ENCODE measurements around the gene PEAK3. TPM values are rescaled to one million over a fixed set of nuclear protein-coding genes. Genes with fewer than 3 reads are reported as not detected.

The PEAK3 gene
- total and polyA plus RNA-seq, 9 of the 15 experiments (the other 6 are each of a cell fraction or from before 2014, with no cell fraction given): 0.07 to 0.40 TPM; not detected in 7

DNA sequence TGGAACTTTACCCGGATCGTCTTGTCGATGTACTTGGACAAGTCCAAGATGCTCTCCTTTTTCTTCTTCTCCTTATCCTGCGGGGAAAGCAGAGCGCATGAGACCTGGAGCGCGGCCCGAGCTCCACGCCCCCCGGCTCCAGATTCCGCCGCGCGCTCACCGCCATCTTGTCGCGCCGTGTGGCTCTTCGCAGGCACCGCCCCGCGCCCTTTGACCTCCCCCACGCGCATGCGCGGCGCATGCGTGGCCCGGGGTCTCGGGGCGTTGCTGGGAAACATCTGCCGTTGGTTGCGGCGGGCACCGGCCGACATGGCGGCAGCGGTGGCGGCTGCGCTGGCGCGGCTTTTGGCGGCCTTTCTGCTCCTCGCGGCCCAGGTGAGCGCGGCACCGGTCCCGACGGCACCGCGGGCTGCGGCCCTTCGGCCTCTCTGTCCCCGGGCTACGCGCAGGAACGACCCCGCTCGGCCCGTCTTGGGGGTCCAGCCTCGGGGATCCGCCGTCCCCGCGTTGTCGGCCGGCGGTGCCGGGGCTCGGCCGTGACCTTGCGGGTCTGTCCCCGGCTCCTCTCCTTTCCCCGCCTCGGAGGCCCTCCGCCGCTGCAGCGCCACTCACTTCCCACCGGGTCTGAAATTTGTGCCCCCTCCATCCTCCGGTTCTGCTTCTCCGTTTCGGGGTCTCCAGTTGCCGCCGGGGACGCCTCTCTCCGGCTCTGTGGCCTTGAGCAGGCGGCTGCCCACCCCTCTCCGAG lies 46.6 kb upstream of the PEAK3 start, which contains the start of the genes LSM7 and SPPL2B (continued):
- TF ChIP-seq E2F4 (CRISPR knock-in tag; IDR thresholded peaks at IDR 0.05; ENCODE audit: low read depth) (no peak), SMARCC2 (IDR thresholded peaks at IDR 0.05; ENCODE audit: low read depth) (no peak), RB1 (IDR thresholded peaks at IDR 0.05; ENCODE audit: low read depth) (peak; percentile 71; the same call in 1 of the 2 replicates), ZEB2 (IDR thresholded peaks at IDR 0.05) (no peak), GABPB1 (CRISPR knock-in tag; IDR thresholded peaks at IDR 0.05) (peak; percentile 62), GTF2F1 (IDR thresholded peaks at IDR 0.05; ENCODE audit: low read depth, low read length) (0 out of 2 replicates have a peak, but pooled peaks have one; percentile 46), ZNF232 (CRISPR knock-in tag; IDR thresholded peaks at IDR 0.05) (no peak), NFXL1 (CRISPR knock-in tag; IDR thresholded peaks at IDR 0.05) (no peak), FOXP1 (CRISPR knock-in tag; IDR thresholded peaks at IDR 0.05) (peak; percentile 28; the same call in 1 of the 2 replicates), HSF4 (CRISPR knock-in tag; IDR thresholded peaks at IDR 0.05; ENCODE audit: borderline replicate concordance) (no peak), SMARCB1 (IDR thresholded peaks at IDR 0.05; ENCODE audit: insufficient read length, low read depth) (no peak), POLR2AphosphoS5 (IDR thresholded peaks at IDR 0.05; ENCODE audit: control insufficient read depth, insufficient read depth, low read depth, low read length) (peak; percentile 82; the same call in 1 of the 2 replicates), ZNF23 (CRISPR knock-in tag; IDR thresholded peaks at IDR 0.05) (no peak), CBX8 (IDR thresholded peaks at IDR 0.05; ENCODE audit: borderline replicate concordance, extremely low read depth, low read depth, low read length, poor library complexity, severe bottlenecking) (no peak), ZC3H11A (IDR thresholded peaks at IDR 0.05; ENCODE audit: low read depth, low read length) (no peak), FIP1L1 (IDR thresholded peaks at IDR 0.05; ENCODE audit: low read depth, low read length, poor library complexity, severe bottlenecking) (peak; percentile 84), STAT5A (IDR thresholded peaks at IDR 0.05; ENCODE audit: borderline replicate concordance, low read length) (no peak), RBM34 (IDR thresholded peaks at IDR 0.05; ENCODE audit: borderline replicate concordance, insufficient read depth, low read length) (peak; percentile 86; the same call in 1 of the 2 replicates)
- TF ChIP-seq, protein P1, sequence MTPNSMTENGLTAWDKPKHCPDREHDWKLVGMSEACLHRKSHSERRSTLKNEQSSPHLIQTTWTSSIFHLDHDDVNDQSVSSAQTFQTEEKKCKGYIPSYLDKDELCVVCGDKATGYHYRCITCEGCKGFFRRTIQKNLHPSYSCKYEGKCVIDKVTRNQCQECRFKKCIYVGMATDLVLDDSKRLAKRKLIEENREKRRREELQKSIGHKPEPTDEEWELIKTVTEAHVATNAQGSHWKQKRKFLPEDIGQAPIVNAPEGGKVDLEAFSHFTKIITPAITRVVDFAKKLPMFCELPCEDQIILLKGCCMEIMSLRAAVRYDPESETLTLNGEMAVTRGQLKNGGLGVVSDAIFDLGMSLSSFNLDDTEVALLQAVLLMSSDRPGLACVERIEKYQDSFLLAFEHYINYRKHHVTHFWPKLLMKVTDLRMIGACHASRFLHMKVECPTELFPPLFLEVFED (CRISPR knock-in tag; conservative IDR thresholded peaks at IDR 0.05): no peak
- TF ChIP-seq, protein P2, sequence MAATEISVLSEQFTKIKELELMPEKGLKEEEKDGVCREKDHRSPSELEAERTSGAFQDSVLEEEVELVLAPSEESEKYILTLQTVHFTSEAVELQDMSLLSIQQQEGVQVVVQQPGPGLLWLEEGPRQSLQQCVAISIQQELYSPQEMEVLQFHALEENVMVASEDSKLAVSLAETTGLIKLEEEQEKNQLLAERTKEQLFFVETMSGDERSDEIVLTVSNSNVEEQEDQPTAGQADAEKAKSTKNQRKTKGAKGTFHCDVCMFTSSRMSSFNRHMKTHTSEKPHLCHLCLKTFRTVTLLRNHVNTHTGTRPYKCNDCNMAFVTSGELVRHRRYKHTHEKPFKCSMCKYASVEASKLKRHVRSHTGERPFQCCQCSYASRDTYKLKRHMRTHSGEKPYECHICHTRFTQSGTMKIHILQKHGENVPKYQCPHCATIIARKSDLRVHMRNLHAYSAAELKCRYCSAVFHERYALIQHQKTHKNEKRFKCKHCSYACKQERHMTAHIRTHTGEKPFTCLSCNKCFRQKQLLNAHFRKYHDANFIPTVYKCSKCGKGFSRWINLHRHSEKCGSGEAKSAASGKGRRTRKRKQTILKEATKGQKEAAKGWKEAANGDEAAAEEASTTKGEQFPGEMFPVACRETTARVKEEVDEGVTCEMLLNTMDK (IDR thresholded peaks at IDR 0.05; ENCODE audit: borderline replicate concordance, insufficient read depth, low read depth, low read length, poor library complexity, severe bottlenecking): no peak
